Measurements from ENCODE around the gene PELI2.

PELI2 gene

DNA sequence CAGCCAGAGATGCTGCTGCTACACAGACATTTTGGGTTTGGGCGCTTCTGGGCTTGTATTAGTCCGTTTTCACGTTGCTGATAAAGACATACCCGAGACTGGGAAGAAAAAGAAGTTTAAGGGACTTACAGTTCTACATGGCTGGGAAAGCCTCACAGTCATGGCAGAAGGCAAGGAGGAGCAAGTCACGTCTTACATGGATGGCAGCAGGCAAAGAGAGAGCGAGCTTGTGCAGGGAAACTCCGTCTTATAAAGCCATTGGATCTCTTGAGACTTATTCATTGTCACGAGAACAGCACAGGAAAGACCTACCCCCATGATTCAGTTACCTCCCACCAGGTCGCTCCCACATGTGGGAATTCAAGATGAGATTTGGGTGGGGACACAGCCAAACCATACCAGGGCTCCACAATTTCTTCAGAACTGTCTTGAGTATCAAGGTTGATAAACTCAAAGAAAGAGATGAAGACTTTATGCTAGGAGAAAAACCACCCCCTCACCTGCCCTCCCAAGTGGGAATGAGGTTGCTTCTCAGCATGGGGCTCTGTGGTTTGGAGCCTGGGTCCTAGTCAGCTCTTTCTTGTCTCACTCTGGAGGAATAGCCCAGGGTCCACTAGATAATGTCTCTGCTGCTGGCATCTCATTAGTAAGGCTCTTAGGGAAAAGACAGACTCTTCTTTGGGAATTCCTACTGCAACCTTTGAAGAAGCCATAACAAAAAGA, 200.3 kb downstream of the PELI2 start:
- H3K27ac Mint-ChIP-seq = no peak overlapping the region
- H3K27me3 Mint-ChIP-seq = no peaks in the 10 kb centered on the region
- peaks cover 1% of the 10 kb centered on the region for H3K4me1 Mint-ChIP-seq (ENCODE audit: low read depth)
- peaks cover 3% of the 10 kb centered on the region for H3K9me3 Mint-ChIP-seq (ENCODE audit: low read depth)
- H3K4me3 Mint-ChIP-seq = no peak overlapping the region
- H3K36me3 Mint-ChIP-seq = no peaks in the 10 kb centered on the region

DNA sequence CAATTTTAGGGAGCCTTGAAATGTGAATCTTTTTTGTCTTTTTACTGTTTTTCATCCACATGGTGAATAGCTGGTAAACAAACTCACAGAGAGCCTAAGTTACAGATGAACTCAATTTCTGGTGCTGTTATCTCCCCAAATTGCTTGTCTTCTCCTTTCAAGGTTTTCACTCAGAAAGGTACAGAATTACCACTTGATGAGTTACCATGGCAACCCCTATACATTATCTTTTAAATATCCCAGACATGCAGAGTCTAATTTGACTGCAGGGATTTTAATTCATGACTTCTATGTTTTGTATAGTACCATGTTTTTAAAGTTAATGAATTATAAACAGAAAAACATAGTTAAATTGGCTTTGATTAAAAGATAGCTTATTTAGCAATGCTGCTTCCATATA, 203.7 kb downstream of the PELI2 start:
- Mint-ChIP-seq H3K36me3 (peaks cover 2% of the 10 kb centered on the region), H3K4me3 (no peak overlapping the region), H3K27ac (no peak overlapping the region), H3K27me3 (no peaks in the 10 kb centered on the region), H3K4me1 (ENCODE audit: low read depth) (peaks cover 1% of the 10 kb centered on the region), H3K9me3 (ENCODE audit: low read depth) (no peaks in the 10 kb centered on the region)

DNA sequence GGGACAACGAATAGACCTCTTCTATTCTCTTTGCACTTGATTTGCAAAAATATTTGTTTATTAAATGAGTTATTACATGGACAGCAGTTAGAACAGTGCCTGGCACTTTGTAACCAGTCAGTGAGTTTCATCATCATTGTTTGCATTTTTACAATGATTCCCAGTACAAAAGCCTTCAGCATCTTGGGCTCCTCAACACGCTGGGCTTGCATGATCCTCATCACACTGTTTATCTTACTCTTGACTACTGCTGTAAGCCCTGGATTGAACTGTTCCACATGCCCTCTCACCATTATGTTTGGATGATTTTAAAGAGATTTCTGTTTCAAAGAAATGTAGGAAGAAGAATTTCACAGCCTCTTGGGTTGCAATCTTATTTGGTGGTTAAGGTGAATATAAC, 204.3 kb downstream of the PELI2 start:
- H3K9me3 Mint-ChIP-seq (ENCODE audit: low read depth) = no peaks in the 10 kb centered on the region
- H3K4me3 Mint-ChIP-seq = no peak overlapping the region
- H3K27me3 Mint-ChIP-seq = no peaks in the 10 kb centered on the region
- no peak overlapping the region for H3K27ac Mint-ChIP-seq
- peaks cover 2% of the 10 kb centered on the region for H3K36me3 Mint-ChIP-seq
- peaks cover 1% of the 10 kb centered on the region for H3K4me1 Mint-ChIP-seq (ENCODE audit: low read depth)

DNA sequence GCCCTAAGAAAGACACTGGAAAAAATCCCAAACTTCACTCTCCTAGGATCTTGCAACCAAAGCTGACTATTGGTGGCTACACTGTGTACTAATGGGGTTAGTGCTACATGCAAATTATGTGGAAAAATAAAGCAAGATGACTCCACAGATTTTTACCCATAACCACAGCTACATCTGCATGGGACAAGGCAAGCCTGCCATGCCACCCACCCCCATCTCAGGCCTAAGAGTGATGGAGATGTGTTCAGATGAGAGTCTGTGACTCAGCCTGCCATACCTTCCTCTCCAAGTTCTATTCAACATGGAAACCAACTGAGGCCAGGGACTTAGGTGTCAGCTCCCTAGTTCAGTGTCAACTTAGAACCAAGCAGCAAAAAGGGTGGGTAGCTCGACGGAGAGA, 206.2 kb downstream of the PELI2 start:
- Mint-ChIP-seq H3K9me3 (ENCODE audit: low read depth) (no peaks in the 10 kb centered on the region), H3K27ac (no peak overlapping the region), H3K36me3 (peaks cover 2% of the 10 kb centered on the region), H3K4me1 (ENCODE audit: low read depth) (no peaks in the 10 kb centered on the region), H3K27me3 (peaks cover 1% of the 10 kb centered on the region), H3K4me3 (no peak overlapping the region)

DNA sequence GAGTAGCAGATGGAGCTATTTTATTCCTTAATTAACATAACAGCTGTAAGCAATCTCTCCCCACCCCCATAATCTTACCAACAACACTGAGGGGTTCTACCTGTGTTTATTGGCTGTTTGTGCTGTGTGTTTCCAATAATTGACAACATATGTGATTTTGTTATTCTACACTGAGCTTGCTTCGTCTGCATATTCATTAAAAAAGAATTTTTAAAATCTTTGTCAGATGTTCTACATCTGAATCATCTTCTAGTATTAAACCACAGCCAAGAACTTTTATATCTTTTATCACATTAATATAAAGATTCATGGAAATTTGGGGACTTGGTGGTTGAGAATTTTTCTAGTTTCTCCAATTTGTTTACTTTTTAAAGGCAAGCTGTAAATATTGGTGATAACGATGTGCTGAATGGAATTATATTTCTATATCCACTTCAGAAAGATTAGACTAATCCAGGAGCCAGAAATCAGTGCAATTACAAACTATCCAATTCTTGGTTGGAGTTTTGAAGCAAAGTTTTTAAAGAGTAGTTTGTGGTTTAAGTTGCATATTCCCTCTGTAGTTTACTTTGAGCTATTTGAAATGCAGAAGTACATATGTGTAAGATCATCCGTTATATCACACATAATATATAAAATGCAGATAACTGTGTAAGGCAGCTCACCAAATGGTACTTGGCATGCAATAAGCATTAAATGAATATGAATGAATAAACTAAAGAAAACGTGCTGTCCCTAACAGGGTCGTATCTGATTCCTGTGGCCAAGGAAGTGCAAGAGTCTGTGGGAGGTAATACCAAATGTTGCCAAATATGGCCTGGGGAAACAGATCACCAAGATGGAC, 206.9 kb downstream of the PELI2 start:
- Mint-ChIP-seq H3K4me3 (no peak overlapping the region), H3K27ac (no peak overlapping the region), H3K4me1 (ENCODE audit: low read depth) (no peaks in the 10 kb centered on the region), H3K27me3 (peaks cover 1% of the 10 kb centered on the region), H3K9me3 (ENCODE audit: low read depth) (no peaks in the 10 kb centered on the region), H3K36me3 (peaks cover 2% of the 10 kb centered on the region)

DNA sequence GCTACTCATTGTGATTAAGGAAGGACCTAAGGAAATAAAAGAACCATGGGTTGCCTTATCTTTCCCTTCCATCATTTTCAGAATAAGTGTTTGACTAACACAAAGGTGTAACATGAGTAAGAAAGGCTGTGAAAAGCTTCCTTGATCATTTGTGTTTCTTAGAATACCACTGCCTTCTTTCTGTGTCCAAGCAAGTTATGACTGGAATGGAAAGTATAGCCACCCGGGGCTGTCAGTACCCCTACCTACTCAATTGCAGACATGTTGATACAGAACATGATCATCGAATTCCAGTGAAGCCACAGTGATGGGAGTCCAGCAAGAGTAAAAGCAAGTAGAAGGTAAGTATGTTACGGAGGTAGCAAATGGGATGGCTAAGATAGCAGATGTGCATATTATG, 209.8 kb downstream of the PELI2 start:
- no peaks in the 10 kb centered on the region for H3K9me3 Mint-ChIP-seq (ENCODE audit: low read depth)
- H3K36me3 Mint-ChIP-seq = peaks cover 2% of the 10 kb centered on the region
- H3K4me3 Mint-ChIP-seq = no peak overlapping the region
- H3K27me3 Mint-ChIP-seq = peaks cover 1% of the 10 kb centered on the region
- no peaks in the 10 kb centered on the region for H3K4me1 Mint-ChIP-seq (ENCODE audit: low read depth)
- no peak overlapping the region for H3K27ac Mint-ChIP-seq

DNA sequence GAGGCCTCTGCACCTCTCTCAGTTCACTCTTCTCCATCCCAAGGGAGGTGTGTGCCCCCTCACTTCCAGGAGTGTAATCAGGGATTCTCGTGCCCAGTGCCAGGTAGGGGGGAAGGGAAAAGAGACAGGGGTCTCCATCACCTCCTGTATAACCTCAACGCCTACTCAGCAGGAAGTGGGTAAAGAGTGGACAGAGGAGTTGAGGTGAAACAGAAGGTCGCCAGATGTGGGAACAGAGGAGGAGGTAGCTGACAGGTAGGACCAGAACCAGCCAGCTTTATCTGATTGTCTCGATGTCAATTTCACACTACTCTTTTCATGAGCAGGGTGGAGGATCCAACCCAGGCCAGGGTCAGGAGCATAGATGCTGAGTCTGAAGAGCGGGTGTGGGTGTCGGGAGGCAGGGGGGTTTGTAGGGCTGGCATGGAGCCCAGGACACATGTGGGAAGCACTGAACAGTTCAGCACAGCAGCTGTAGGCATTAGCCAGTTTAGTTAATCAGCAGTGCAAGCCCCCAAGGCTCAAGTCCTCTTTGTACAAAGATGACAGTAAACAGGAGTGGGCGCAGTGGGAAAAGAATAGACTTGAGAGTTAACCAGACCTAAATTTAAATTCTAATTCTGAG, 213.5 kb downstream of the PELI2 start:
- H3K36me3 Mint-ChIP-seq = peaks cover 2% of the 10 kb centered on the region
- H3K4me1 Mint-ChIP-seq (ENCODE audit: low read depth) = no peaks in the 10 kb centered on the region
- H3K27ac Mint-ChIP-seq = no peak overlapping the region
- H3K27me3 Mint-ChIP-seq = peaks cover 1% of the 10 kb centered on the region
- no peaks in the 10 kb centered on the region for H3K9me3 Mint-ChIP-seq (ENCODE audit: low read depth)
- H3K4me3 Mint-ChIP-seq = no peak overlapping the region

DNA sequence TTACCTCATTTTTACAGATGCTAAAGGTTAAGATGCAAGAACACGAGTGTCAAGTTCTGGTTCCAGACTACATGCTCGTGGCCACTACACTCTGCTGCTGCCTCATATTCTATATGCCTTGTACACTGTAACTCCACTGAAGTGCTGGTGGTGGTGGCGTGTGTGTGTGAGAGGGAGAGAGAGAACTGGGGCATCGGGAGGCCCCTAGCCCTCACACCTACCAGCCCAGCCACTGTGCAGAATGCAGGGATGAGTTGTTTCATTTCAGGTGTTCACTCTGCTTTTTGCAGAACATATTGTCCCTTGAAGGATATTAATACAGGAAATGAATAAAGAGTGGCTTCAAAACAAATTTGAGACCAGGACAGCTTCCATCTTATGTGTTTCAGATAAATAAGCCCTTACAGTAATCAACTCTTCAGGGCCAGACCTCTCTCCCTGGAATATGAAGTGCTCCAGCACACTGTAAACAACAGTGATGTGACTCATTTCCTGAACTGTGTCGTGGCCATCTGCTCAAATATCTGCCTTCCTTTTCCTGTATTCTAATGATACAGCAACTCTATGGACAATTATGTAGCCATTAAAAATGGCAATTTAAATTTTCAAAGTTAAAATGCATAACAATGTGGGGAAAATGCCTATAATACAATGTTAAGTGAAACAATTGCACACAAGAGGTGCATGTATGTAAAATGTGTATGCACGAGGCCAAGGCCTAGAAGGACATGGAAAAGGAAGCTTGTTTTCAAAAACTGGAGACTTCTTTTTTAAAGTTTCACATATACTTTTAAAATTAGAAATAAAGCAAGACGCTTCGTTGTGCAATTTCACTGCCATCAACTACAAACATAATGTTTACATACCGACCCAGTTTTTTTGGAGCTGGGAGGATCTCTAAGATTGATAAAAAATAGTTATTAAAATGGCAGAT, 215.4 kb downstream of the PELI2 start:
- no peaks in the 10 kb centered on the region for H3K9me3 Mint-ChIP-seq (ENCODE audit: low read depth)

DNA sequence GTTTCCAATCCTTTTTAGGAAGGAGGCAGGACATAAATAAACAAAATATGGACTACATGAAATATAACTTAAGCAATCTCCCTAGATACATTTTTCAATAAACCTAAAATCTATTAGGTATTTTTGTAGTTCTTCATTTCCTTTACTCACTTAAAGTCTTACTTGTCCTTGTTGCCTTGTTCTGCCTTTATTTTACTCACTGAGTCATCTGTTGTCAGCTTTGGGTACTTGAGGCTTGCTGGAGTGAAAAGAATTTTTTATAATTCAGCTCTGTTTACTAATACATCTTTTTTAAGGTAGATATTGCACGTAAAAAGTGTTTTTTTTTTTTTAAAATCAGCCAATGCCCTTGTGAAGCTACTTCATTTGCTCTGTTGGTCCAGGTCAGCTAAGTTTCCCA, 216.2 kb downstream of the PELI2 start:
- no peak overlapping the region for H3K27ac Mint-ChIP-seq
- no peaks in the 10 kb centered on the region for H3K4me1 Mint-ChIP-seq (ENCODE audit: low read depth)
- no peak overlapping the region for H3K4me3 Mint-ChIP-seq
- H3K27me3 Mint-ChIP-seq = no peaks in the 10 kb centered on the region
- H3K36me3 Mint-ChIP-seq = no peaks in the 10 kb centered on the region
- no peaks in the 10 kb centered on the region for H3K9me3 Mint-ChIP-seq (ENCODE audit: low read depth)

More for the DNA sequence above, 215.4 kb downstream of the PELI2 start:
- Mint-ChIP-seq H3K27me3 (peaks cover 1% of the 10 kb centered on the region), H3K4me3 (no peak overlapping the region), H3K36me3 (no peaks in the 10 kb centered on the region), H3K27ac (no peak overlapping the region), H3K4me1 (ENCODE audit: low read depth) (no peaks in the 10 kb centered on the region)

DNA sequence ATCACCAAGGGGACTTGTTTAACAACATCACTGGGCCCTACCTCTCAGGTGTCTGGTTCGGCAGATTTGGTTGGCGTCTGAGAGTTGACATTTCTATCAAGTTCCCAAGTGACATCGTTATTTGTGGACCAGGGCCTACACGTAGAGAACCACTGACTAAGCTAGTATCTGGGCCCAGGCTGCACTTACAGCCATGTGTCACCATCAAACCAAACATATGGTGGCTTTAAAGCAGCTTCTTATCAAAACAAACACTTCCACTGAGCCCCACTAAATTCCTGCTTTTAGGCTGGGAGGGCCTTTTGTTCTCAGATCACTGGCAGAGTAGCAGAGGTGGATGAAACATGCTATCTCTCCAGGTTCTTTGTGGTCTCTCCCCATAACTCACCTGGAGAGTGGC, 220.5 kb downstream of the PELI2 start:
- Mint-ChIP-seq H3K27ac (no peak overlapping the region), H3K9me3 (ENCODE audit: low read depth) (no peaks in the 10 kb centered on the region), H3K4me1 (ENCODE audit: low read depth) (peaks cover 2% of the 10 kb centered on the region), H3K36me3 (no peaks in the 10 kb centered on the region), H3K27me3 (no peaks in the 10 kb centered on the region), H3K4me3 (no peak overlapping the region)

DNA sequence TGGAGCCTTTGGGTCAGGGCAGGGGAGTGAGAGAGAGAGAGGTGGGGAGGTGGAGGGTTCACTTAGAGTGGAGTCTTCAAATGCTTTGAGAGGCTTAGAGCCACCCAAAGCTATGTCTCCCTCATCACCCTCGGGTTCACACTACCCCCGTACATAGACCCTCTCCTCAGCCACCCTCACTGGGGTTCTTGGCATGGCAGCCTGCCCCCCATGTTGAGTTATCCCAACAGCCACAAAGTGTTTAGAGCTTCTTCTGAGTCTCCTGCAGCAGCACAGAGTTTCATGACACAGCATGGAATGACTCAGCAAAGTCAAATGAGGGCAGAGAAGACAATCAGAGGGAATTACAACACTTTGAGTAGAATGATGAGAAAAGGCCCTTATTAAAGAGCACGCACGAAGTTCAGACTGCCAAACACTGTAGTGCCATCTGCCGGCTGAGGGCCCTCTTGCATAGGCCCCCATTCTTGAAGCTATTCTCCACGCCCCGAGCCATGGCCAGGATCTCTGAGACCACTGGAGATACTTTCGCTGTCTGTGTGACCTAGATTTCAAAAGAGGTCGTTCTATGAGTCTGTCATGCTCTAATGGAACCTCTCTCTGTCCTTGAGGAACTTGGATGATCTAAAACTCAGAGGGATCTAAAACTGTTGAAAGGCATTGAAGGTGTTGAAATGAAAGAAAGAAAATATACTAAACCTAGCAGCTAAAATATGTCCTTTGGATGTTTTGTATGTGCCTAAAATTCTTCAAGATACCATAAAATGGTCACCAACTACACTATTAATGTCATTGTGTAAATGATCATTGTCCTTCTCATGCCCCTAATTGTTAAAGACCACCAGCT, 221.9 kb downstream of the PELI2 start:
- peaks cover 2% of the 10 kb centered on the region for H3K4me1 Mint-ChIP-seq (ENCODE audit: low read depth)
- H3K36me3 Mint-ChIP-seq = no peaks in the 10 kb centered on the region
- no peaks in the 10 kb centered on the region for H3K9me3 Mint-ChIP-seq (ENCODE audit: low read depth)
- no peak overlapping the region for H3K27ac Mint-ChIP-seq
- no peaks in the 10 kb centered on the region for H3K27me3 Mint-ChIP-seq
- H3K4me3 Mint-ChIP-seq = no peak overlapping the region

DNA sequence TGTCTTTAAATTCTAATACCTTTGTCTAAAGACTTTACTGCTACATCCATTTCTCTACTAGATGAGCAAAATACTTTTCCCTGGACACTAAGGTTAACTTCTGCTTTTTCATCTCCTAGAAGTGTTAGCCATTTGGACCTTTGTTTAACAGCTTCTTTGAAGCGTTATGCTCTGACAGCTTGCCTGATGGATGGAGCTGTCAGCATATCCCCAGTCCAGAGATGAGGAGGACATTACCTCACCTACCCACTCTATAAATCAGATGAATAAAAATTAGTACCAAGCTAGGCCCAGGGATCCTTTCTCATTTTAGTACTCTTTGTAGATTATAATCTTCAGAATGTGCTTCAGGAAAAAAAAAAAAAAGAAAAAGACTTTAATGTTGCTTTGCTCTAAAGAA, 222.7 kb downstream of the PELI2 start:
- Mint-ChIP-seq H3K27ac (no peak overlapping the region), H3K4me3 (no peak overlapping the region), H3K4me1 (ENCODE audit: low read depth) (peaks cover 2% of the 10 kb centered on the region), H3K27me3 (no peaks in the 10 kb centered on the region), H3K9me3 (ENCODE audit: low read depth) (no peaks in the 10 kb centered on the region), H3K36me3 (no peaks in the 10 kb centered on the region)

DNA sequence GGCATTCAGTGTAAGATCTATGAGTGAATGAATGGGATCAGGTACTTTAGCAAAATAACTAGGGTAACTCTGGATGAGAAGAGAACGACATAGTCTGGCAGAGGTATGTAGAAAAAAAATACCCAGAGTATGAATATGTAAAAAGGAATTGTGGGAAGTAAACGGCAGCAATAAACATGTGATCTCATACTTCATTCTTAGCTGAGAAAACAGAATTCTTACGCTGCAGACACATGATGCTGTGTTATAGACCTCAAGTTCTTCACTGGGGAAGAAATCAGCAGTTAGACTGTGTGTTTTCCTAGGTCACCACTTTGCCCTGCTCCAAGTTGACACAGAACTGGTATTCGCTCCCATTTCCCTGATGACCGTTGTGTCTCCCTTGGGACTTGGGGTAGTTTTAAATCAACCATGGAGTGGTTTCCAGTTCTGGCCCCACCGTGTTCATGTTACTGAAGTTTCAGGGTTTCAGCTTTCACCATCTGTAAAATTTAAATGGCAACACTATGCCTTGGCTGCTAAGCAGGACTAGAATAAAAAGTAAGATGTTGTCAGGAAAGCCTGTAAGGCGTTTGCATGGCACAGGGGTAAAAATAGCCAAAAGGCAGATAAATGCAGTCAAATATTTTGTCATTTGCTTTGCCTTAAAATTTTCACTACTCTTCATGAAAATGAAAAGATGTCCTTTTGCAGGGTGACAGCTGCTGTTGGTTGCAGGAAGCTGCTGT, 223.7 kb downstream of the PELI2 start:
- Mint-ChIP-seq H3K36me3 (no peaks in the 10 kb centered on the region), H3K4me3 (no peak overlapping the region), H3K27me3 (no peaks in the 10 kb centered on the region), H3K27ac (no peak overlapping the region), H3K4me1 (ENCODE audit: low read depth) (peaks cover 2% of the 10 kb centered on the region), H3K9me3 (ENCODE audit: low read depth) (no peaks in the 10 kb centered on the region)
